GM12874 (cell line): ENCODE data around the gene EDN1.

Experiments used
- CTCF ChIP-seq: IDR thresholded peaks from 2 replicates; pipeline ENCODE4 v1.5.1; 2011; ENCODE audit warnings: low read depth, mild to moderate bottlenecking, control low read depth, low read length, moderate library complexity; ENCODE audit not compliant: insufficient read depth

EDN1 gene

GRCh38 chr6:12279322-12280091 is 10.7 kb upstream of the EDN1 start:
- no peak for TF ChIP-seq CTCF

- TF ChIP-seq CTCF = no peak
Observed at GRCh38 chr6:12280458-12280857, 9.7 kb upstream of the EDN1 start.

- TF ChIP-seq CTCF = no peak
Observed at GRCh38 chr6:12280902-12281301, 9.3 kb upstream of the EDN1 start.

- no peak for TF ChIP-seq CTCF
Observed at GRCh38 chr6:12283904-12284303, 6.3 kb upstream of the EDN1 start.

GRCh38 chr6:12286373-12287110 is 3.6 kb upstream of the EDN1 start:
- TF ChIP-seq CTCF = no peak

GRCh38 chr6:12288211-12288618 is 1.9 kb upstream of the EDN1 start:
- no peak for TF ChIP-seq CTCF

GRCh38 chr6:12288914-12289313 is 1.2 kb upstream of the EDN1 start:
- no peak for TF ChIP-seq CTCF
